MM.1S (cell line): ENCODE data around the gene PARD3.

Source experiments
- DNase-seq: peaks from one replicate; pipeline ENCODE4 v3.0.0-alpha.2; 2015
- H2AFZ ChIP-seq: fragments of 300-600 bp; sonication (generic); 2 replicates; pipeline ENCODE4 v1.6.0; 2016; ENCODE audit warnings: antibody characterized with exemption, low read length
- H3F3A ChIP-seq: fragments of 300-600 bp; sonication (generic); 2 replicates; pipeline ENCODE4 v1.6.1; 2016; ENCODE audit warnings: mild to moderate bottlenecking, antibody characterized with exemption, low read length, moderate library complexity, mixed read lengths; ENCODE audit not compliant: insufficient read depth
- H3K27ac ChIP-seq: fragments of 300-600 bp; sonication (generic); 2 replicates; pipeline ENCODE4 v1.5.1; 2016; ENCODE audit warnings: mild to moderate bottlenecking, low read length
- H3K27me3 ChIP-seq: fragments of 300-600 bp; sonication (generic); replicated peaks from 2 replicates; pipeline ENCODE4 v1.6.0; 2016; ENCODE audit warnings: low read length; ENCODE audit not compliant: insufficient read depth
- H3K36me3 ChIP-seq: fragments of 300-600 bp; sonication (generic); replicated peaks from 2 replicates; pipeline ENCODE4 v1.6.1; 2016; ENCODE audit warnings: mild to moderate bottlenecking, low read length, mixed read lengths; ENCODE audit not compliant: insufficient read depth
- H3K4me1 ChIP-seq: fragments of 300-600 bp; sonication (generic); 2 replicates; pipeline ENCODE4 v1.6.1; 2016; ENCODE audit warnings: low read length, mixed read lengths
- H3K4me2 ChIP-seq: fragments of 300-600 bp; sonication (generic); 2 replicates; pipeline ENCODE4 v1.6.0; 2016; ENCODE audit warnings: low read depth, low read length
- H3K4me3 ChIP-seq: fragments of 300-600 bp; sonication (generic); 2 replicates; pipeline ENCODE4 v1.5.1; 2016; ENCODE audit warnings: low read length, mixed read lengths
- H3K79me2 ChIP-seq: fragments of 300-600 bp; sonication (generic); 2 replicates; pipeline ENCODE4 v1.6.1; 2016; ENCODE audit warnings: mixed run types, low read length, mixed read lengths
- H3K9ac ChIP-seq: fragments of 300-600 bp; sonication (generic); 2 replicates; pipeline ENCODE4 v1.6.1; 2016; ENCODE audit warnings: low read length, mixed read lengths
- H3K9me2 ChIP-seq: fragments of 300-600 bp; sonication (generic); replicated peaks from 2 replicates; pipeline ENCODE4 v1.6.1; 2016; ENCODE audit warnings: mild to moderate bottlenecking, low read length, mixed read lengths; ENCODE audit not compliant: insufficient read depth
- H3K9me3 ChIP-seq: fragments of 300-600 bp; sonication (generic); replicated peaks from 2 replicates; pipeline ENCODE4 v1.6.1; 2016; ENCODE audit warnings: mild to moderate bottlenecking, low read length, mixed read lengths; ENCODE audit not compliant: insufficient read depth
- H4K20me1 ChIP-seq: fragments of 300-600 bp; sonication (generic); 2 replicates; pipeline ENCODE4 v1.6.1; 2016; ENCODE audit warnings: mild to moderate bottlenecking, low read length, moderate library complexity, mixed read lengths; ENCODE audit not compliant: insufficient read depth
- CTCF ChIP-seq: fragments of 300-600 bp; sonication (generic); IDR thresholded peaks from 2 replicates; pipeline ENCODE4 v1.5.1; 2016; ENCODE audit warnings: antibody characterized with exemption, low read length, mixed read lengths
- EZH2 ChIP-seq: fragments of 300-600 bp; sonication (generic); optimal IDR thresholded peaks from 2 replicates; pipeline ENCODE3; 2017; ENCODE audit warnings: low read depth, mild to moderate bottlenecking, antibody characterized with exemption, low read length, mixed read lengths
- EZH2phosphoT487 ChIP-seq: fragments of 300-600 bp; sonication (generic); IDR thresholded peaks from 2 replicates; pipeline ENCODE4 v1.6.1; 2018; ENCODE audit warnings: antibody characterized with exemption, low read length

PARD3 gene

GRCh38 chr10:34378297-34378696 lies 436.8 kb downstream of the PARD3 start:
- no peaks in the 10 kb centered on the region for H3K79me2 ChIP-seq
- H3K9ac ChIP-seq, result no peak overlapping the region
- no peak overlapping the region for H2AFZ ChIP-seq
- no peaks in the 10 kb centered on the region; the same call in 1 of the 2 replicates for H3K36me3 ChIP-seq
- no peak for DNase-seq
- no peaks in the 10 kb centered on the region for H4K20me1 ChIP-seq
- no peak overlapping the region for H3K4me3 ChIP-seq
- H3K9me3 ChIP-seq, result no peaks in the 10 kb centered on the region
- no peaks in the 10 kb centered on the region for H3K9me2 ChIP-seq
- H3F3A ChIP-seq, result no peaks in the 10 kb centered on the region
- TF ChIP-seq EZH2, result no peak
- TF ChIP-seq EZH2phosphoT487, result no peak
- no peak for TF ChIP-seq CTCF
- H3K27ac ChIP-seq, result no peak overlapping the region
- no peaks in the 10 kb centered on the region for H3K27me3 ChIP-seq
- H3K4me1 ChIP-seq, result no peaks in the 10 kb centered on the region
- no peak overlapping the region for H3K4me2 ChIP-seq

GRCh38 chr10:34377833-34378232 lies 437.3 kb downstream of the PARD3 start:
- no peaks in the 10 kb centered on the region for H3K4me1 ChIP-seq
- H4K20me1 ChIP-seq, result no peaks in the 10 kb centered on the region
- no peak overlapping the region for H3K27ac ChIP-seq
- no peak overlapping the region for H2AFZ ChIP-seq
- no peaks in the 10 kb centered on the region for H3K27me3 ChIP-seq
- TF ChIP-seq EZH2phosphoT487 (no peak), EZH2 (no peak), CTCF (no peak)
- H3F3A ChIP-seq, result no peaks in the 10 kb centered on the region
- H3K9me2 ChIP-seq, result no peaks in the 10 kb centered on the region
- no peaks in the 10 kb centered on the region; the same call in 1 of the 2 replicates for H3K36me3 ChIP-seq
- H3K9ac ChIP-seq, result no peak overlapping the region
- H3K9me3 ChIP-seq, result no peaks in the 10 kb centered on the region
- H3K79me2 ChIP-seq, result no peaks in the 10 kb centered on the region
- no peak overlapping the region for H3K4me3 ChIP-seq
- H3K4me2 ChIP-seq, result no peak overlapping the region
- DNase-seq, result no peak

GRCh38 chr10:34374356-34375045 lies 440.6 kb downstream of the PARD3 start:
- Histone ChIP-seq H3K9ac (no peak overlapping the region), H3K4me1 (no peaks in the 10 kb centered on the region), H3K9me3 (no peaks in the 10 kb centered on the region), H3K4me3 (no peak overlapping the region), H3K27me3 (no peaks in the 10 kb centered on the region), H2AFZ (no peak overlapping the region), H3K27ac (no peak overlapping the region), H3K4me2 (no peak overlapping the region), H3K79me2 (no peaks in the 10 kb centered on the region), H3K9me2 (no peaks in the 10 kb centered on the region), H4K20me1 (no peaks in the 10 kb centered on the region), H3F3A (no peaks in the 10 kb centered on the region), H3K36me3 (no peaks in the 10 kb centered on the region; the same call in 1 of the 2 replicates)
- TF ChIP-seq EZH2 (no peak), CTCF (no peak), EZH2phosphoT487 (no peak)
- no peak for DNase-seq
